NCI-H146 (cell line): ENCODE measurements around the gene HTT.

Source experiments
- DNase-seq: peaks from one replicate; lab custom pipeline; 2025; lab: John Stamatoyannopoulos, UW

HTT gene

DNA sequence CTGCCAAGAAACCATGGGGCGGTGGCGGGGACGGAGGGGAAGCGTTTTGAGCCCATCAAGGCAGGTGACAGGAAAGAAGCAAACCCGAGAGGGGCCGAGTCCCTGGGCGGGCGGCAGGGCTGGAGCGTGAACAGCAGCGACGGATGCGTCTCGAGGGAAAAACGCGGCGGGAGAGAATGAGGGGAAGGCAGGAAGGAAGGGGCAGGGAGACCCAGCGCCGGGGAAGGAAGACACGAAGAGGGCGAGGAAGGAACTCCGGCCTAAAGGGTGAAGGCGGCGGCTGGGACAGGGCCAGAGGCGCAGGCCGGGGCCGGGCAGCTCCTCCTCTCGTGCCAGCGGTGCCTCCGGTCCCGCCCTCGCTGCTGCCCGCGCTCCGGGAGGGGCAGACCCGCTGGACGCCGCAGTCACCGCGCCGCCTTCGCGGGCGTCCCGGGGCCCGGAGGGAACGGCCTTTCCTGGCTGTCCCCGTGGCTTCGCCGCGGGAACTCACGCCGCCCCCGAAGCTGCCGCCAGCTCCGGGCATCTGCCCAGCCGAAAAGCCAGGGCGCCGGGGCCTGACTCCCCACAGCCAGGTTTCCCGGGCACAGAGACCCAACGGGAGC, 217.6 kb downstream of the HTT start:
- DNase-seq = no peak

DNA sequence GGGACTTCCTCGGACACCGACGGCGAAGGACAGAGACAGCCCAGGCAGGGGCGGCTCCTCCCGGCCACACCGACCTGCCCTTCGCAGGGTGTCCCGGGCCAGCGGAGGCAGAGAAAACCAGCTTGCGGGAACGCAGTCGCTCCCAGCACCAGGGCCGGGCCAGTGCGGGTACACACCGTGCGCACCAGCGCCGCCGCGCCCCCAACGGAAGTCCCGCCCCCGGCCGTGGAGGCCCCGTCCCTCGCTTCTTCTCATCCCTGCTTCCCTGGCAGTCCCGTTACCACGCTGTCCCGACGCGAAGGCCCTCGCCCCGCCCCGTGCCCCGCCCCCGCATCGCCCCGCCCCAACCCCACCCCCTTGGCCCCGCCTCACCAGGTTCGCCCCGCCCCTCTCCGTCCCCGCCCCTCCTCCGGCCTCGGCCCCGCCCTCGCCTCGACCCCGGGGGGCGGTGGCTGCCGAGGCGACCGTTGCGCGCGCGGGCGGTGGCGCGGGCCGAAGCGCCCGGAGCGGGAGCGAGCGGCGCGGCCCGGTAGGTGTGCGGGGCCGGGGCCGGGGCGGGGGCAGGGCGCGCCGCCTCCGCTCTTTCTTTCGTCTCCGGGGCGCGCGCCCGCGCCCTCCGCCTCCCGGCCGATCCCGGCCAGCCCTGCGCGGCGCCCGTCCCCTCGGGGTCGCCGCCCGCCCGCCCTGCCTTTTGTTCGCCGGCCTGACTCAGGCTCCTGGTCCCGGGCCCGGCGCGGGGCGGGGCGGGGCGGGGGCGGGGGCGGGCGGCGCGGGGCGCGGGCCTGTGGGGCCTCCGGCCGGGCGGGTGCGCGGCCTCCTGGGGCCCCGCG, 218.3 kb downstream of the HTT start, which contains the start of gene RGS12:
RGS12 (plus strand) TSS at position 451 of the 830 bp plus-strand sequence. CDS start 23,150 bp downstream, outside the sequence.
- peak; percentile 94 for DNase-seq
